ENCODE results near the gene PIGQ. TPM values are rescaled to one million over a fixed set of nuclear protein-coding genes. Genes with fewer than 3 reads are reported as not detected.

The PIGQ gene
- polyA plus RNA-seq, 1 of the 3 experiments (the other 2 are of a cell fraction): 38.7 TPM

DNA sequence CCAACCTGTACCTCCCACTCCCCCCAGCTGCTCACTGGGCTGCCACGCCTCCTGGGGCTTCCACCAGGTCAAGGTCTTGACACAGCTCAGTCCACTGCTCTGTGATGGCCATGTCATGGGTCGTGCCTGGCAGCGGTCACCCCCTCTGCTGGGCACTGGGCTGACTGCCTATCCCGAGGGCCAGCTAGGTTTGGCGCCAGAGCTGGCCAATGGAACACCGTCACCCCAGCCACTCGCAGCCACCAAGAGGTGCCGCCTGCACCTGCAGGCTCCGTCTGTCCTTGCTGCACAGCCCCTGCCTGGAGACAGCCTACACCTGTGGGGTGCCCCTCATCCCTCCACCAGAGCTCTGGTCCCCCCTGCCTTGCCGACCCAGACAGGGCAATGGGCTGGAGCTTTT, 15.6 kb downstream of the PIGQ start:
- Histone ChIP-seq H3K27me3 (ENCODE audit: insufficient read depth) (no peaks in the 10 kb centered on the region), H3K36me3 (replicated peaks in 1 of 2; ENCODE audit: control insufficient read depth in 1 of 2, insufficient read depth in 2 of 2, low read length in 1 of 2) (peaks cover 3 to 11% of the 10 kb centered on the region in 2 experiments), H3K4me3 (ENCODE audit: low read depth in 2 of 2, low read length in 1 of 2) (no peak overlapping the region; a peak in 1 of 4 replicates), H3K9me3 (no peaks in the 10 kb centered on the region), H3K9ac (no peak overlapping the region), H3K27ac (ENCODE audit: low read depth in 2 of 2, low read length in 1 of 2) (no peak overlapping the region), H3K79me2 (ENCODE audit: insufficient read depth) (peaks cover 23% of the 10 kb centered on the region), H4K20me1 (ENCODE audit: insufficient read depth) (no peaks in the 10 kb centered on the region; the same call in 1 of the 2 replicates), H2AFZ (ENCODE audit: low read depth) (no peak overlapping the region), H3K4me2 (no peak overlapping the region), H3F3A (replicated peaks; ENCODE audit: insufficient read depth) (peaks cover 20% of the 10 kb centered on the region), H3K9me2 (no peaks in the 10 kb centered on the region), H3K4me1 (ENCODE audit: control insufficient read depth in 1 of 2, insufficient read depth in 2 of 2, low read depth in 1 of 2, low read length in 1 of 2) (peaks cover 21 to 30% of the 10 kb centered on the region in 2 experiments; a peak in 2 of 4 replicates)
- ChIA-PET POLR2A (interaction anchor here (0.7 to 1.2 kb wide), 4 partner anchors 8 to 206 kb away, joined by 3 to 5 read pairs (median 4); no protein-coding TSS in a partner anchor), CTCF (interaction anchor here (1.0 to 1.9 kb wide), 8 partner anchors 9 to 83 kb away, joined by 3 to 6 read pairs (median 4); partner anchors contain the start of genes NHLRC4 and RHOT2)
- peak; percentile 83 for DNase-seq
- 0% methylated on average over 4 of the region's 10 CpGs for WGBS (ENCODE audit: low lambda C conversion rate)
- TF ChIP-seq JUND (IDR thresholded peaks at IDR 0.05) (no peak), RXRA (IDR thresholded peaks at IDR 0.05; ENCODE audit: borderline replicate concordance, low read depth) (no peak), RAD21 (IDR thresholded peaks at IDR 0.05; ENCODE audit: low read length) (peak; percentile 31), FOXJ3 (CRISPR knock-in tag; IDR thresholded peaks at IDR 0.05) (no peak), RFX5 (IDR thresholded peaks at IDR 0.05; ENCODE audit: low read length) (no peak), POLR2AphosphoS5 (IDR thresholded peaks at IDR 0.05; ENCODE audit: low read depth, low read length) (0 out of 2 replicates have a peak, but pooled peaks have one; percentile 19), YY1 (IDR thresholded peaks at IDR 0.05; ENCODE audit: low read depth) (no peak), SMC3 (IDR thresholded peaks at IDR 0.05; ENCODE audit: low read depth, low read length) (peak; percentile 29; the same call in 1 of the 2 replicates)

GRCh38 chr16:586047-586644, 16.4 kb downstream of the PIGQ start:
- no peak for DNase-seq
- WGBS (ENCODE audit: low lambda C conversion rate): 51% methylated on average over 7 of the region's 16 CpGs
- Histone ChIP-seq H3K9me3 (no peaks in the 10 kb centered on the region), H3K9me2 (no peaks in the 10 kb centered on the region), H3K27ac (ENCODE audit: low read depth in 2 of 2, low read length in 1 of 2) (no peak overlapping the region; a peak in 1 of 4 replicates), H3K4me3 (ENCODE audit: low read depth in 2 of 2, low read length in 1 of 2) (no peak overlapping the region), H3K9ac (no peak overlapping the region), H3K36me3 (replicated peaks in 1 of 2; ENCODE audit: control insufficient read depth in 1 of 2, insufficient read depth in 2 of 2, low read length in 1 of 2) (peaks cover 3 to 7% of the 10 kb centered on the region in 2 experiments), H3F3A (replicated peaks; ENCODE audit: insufficient read depth) (peaks cover 20% of the 10 kb centered on the region), H4K20me1 (ENCODE audit: insufficient read depth) (peaks cover 8% of the 10 kb centered on the region), H3K4me1 (ENCODE audit: control insufficient read depth in 1 of 2, insufficient read depth in 2 of 2, low read depth in 1 of 2, low read length in 1 of 2) (peaks cover 21 to 37% of the 10 kb centered on the region in 2 experiments; a peak in 2 of 4 replicates), H2AFZ (ENCODE audit: low read depth) (no peak overlapping the region), H3K79me2 (ENCODE audit: insufficient read depth) (peaks cover 31% of the 10 kb centered on the region), H3K27me3 (ENCODE audit: insufficient read depth) (no peaks in the 10 kb centered on the region), H3K4me2 (no peak overlapping the region)
- ChIA-PET POLR2A (interaction anchor here (1.2 to 1.7 kb wide), 2 partner anchors 14 to 20 kb away, joined by 5 to 7 read pairs; no protein-coding TSS in a partner anchor), CTCF (interaction anchor here (1.0 to 1.9 kb wide), 4 partner anchors 39 to 82 kb away, joined by 3 to 6 read pairs (median 4); partner anchors contain the start of gene RHOT2)
- TF ChIP-seq RCOR1 (IDR thresholded peaks at IDR 0.05; ENCODE audit: low read length) (no peak), MXI1 (IDR thresholded peaks at IDR 0.05; ENCODE audit: low read depth, low read length) (no peak), FOXM1 (IDR thresholded peaks at IDR 0.05; ENCODE audit: low read depth) (no peak), YY1 (IDR thresholded peaks at IDR 0.05; ENCODE audit: low read depth) (no peak), ELF1 (IDR thresholded peaks at IDR 0.05) (no peak), PBX3 (IDR thresholded peaks at IDR 0.05) (no peak), FOXJ3 (CRISPR knock-in tag; IDR thresholded peaks at IDR 0.05) (no peak), REST (IDR thresholded peaks at IDR 0.05; ENCODE audit: low read depth, low read length) (no peak), GABPA (IDR thresholded peaks at IDR 0.05; ENCODE audit: low read depth) (no peak), TCF12 (IDR thresholded peaks at IDR 0.05) (no peak)
- TF ChIP-seq, protein P1, sequence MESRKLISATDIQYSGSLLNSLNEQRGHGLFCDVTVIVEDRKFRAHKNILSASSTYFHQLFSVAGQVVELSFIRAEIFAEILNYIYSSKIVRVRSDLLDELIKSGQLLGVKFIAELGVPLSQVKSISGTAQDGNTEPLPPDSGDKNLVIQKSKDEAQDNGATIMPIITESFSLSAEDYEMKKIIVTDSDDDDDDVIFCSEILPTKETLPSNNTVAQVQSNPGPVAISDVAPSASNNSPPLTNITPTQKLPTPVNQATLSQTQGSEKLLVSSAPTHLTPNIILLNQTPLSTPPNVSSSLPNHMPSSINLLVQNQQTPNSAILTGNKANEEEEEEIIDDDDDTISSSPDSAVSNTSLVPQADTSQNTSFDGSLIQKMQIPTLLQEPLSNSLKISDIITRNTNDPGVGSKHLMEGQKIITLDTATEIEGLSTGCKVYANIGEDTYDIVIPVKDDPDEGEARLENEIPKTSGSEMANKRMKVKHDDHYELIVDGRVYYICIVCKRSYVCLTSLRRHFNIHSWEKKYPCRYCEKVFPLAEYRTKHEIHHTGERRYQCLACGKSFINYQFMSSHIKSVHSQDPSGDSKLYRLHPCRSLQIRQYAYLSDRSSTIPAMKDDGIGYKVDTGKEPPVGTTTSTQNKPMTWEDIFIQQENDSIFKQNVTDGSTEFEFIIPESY (IDR thresholded peaks at IDR 0.05; ENCODE audit: borderline replicate concordance, low read depth): no peak
